ENCODE results near the gene CLNS1A. TPM values are rescaled to one million over a fixed set of nuclear protein-coding genes. Genes with fewer than 3 reads are reported as not detected.

CLNS1A gene
- total and polyA plus RNA-seq, 11 donors: 49.5 to 85.1 (median 69.4) TPM

DNA sequence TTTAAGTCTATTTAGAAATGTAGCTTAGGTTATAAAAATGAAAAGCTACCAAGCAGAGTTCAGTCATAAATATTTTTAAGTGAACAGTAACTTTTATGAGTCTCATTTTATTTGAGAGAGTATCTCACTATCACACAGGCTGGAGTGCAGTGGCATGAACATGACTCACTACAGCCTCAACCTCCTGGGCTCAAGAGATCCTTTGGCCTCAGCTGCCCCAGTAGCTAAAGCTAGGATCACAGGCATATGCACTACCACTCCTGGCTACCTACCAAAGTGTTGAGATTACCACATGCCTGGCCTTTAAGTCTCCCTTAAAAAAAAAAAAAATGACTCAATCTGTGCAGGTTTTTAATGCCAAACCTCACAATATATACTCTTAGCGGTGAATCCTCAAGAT, 34.7 kb upstream of the CLNS1A start:
- WGBS, 4 donors: 81 to 94% (median 92%) methylated on average over 1 of the region's 1 CpG
- Histone ChIP-seq H3K4me1 (peaks cover 0 to 19% (median 0%) of the 10 kb centered on the region in 12 donors), H3K9me3 (no peaks in the 10 kb centered on the region), H3K27ac (peak overlapping the region in 7 of 12 donors; percentile 12 to 48 (median 23)), H3K36me3 (peaks cover 2 to 99% (median 98%) of the 10 kb centered on the region in 9 donors), H3K4me3 (no peak overlapping the region), H3K27me3 (no peaks in the 10 kb centered on the region)
- intact Hi-C loops (cut with DNase I): no loop called here
- DNase-seq (peak in 4 of 5 donors; percentile 24 to 70 (median 46)), ATAC-seq (peak; percentile 90 to 95 (median 94))
- TF ChIP-seq, protein P1, sequence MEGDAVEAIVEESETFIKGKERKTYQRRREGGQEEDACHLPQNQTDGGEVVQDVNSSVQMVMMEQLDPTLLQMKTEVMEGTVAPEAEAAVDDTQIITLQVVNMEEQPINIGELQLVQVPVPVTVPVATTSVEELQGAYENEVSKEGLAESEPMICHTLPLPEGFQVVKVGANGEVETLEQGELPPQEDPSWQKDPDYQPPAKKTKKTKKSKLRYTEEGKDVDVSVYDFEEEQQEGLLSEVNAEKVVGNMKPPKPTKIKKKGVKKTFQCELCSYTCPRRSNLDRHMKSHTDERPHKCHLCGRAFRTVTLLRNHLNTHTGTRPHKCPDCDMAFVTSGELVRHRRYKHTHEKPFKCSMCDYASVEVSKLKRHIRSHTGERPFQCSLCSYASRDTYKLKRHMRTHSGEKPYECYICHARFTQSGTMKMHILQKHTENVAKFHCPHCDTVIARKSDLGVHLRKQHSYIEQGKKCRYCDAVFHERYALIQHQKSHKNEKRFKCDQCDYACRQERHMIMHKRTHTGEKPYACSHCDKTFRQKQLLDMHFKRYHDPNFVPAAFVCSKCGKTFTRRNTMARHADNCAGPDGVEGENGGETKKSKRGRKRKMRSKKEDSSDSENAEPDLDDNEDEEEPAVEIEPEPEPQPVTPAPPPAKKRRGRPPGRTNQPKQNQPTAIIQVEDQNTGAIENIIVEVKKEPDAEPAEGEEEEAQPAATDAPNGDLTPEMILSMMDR (IDR thresholded peaks at IDR 0.05): no peak
- TF ChIP-seq POLR2A (IDR thresholded peaks at IDR 0.05): no peak

DNA sequence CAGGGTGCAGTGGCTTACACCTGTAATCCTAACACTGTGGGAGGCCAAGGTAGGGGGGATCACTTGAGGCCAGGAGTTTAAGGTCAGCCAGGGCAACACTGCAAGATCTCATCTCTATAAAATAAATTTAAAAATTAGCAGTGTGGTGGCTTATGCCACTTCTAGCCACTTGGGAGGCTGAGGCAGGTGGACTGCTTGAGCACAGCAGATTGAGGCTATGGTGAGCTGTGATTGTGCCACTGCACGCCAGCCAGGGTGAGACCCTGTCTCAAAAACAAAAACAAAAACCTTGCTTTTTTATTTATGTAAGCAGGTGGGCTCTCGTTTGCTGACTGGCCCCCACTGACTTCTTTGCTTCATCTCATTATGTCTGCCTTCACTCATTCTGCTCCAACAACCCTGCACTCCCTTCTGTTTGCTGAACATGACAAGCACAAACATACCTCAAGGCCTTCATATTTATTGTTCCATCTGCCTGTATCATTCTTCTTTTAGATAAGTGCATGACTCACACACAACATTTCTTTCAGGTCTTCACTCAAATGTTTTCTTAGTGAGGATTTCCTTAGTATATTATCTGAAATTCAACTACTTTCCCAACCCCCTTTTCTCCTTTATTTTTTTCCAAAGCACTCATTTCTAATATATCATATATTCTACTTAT, 32.4 kb upstream of the CLNS1A start:
- WGBS, 4 donors: 85 to 99% (median 94%) methylated on average over 2 of the region's 2 CpGs
- intact Hi-C loops (cut with DNase I): no loop called here

DNA sequence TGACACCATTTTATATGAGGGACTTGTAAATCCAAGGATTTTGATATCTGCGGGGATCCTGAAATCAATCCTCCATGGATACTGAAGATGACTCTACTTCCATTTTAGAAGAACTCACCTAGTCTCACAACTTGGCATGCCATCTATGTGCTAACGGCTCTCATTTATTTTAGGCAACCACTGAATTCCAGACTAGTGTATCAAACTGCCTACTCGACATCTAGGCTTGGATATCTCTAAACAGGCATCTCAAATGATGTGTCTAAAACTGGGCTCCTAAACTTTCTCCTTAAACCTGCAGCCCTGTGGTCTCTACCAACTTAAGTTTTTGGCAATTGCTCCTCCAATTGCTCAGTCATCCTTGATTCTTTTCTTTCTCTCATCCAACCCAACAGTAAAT, 31.2 kb upstream of the CLNS1A start:
- Histone ChIP-seq H3K36me3 (peaks cover 2 to 98% (median 82%) of the 10 kb centered on the region in 9 donors), H3K4me1 (peaks cover 0 to 19% (median 0%) of the 10 kb centered on the region in 12 donors), H3K27me3 (no peaks in the 10 kb centered on the region), H3K4me3 (no peak overlapping the region), H3K27ac (no peak overlapping the region), H3K9me3 (no peaks in the 10 kb centered on the region)
- intact Hi-C loops (cut with DNase I): no loop called here
- no peak for TF ChIP-seq POLR2A (IDR thresholded peaks at IDR 0.05)
- TF ChIP-seq, protein P1 (IDR thresholded peaks at IDR 0.05): no peak
- ATAC-seq (peak in 2 of 4 donors; percentile 32 to 56), DNase-seq (no peak)
- WGBS, 4 donors: 63 to 73% (median 69%) methylated on average over 3 of the region's 3 CpGs

More for the DNA sequence above, 32.4 kb upstream of the CLNS1A start:
- Histone ChIP-seq H3K4me1 (peaks cover 0 to 19% (median 0%) of the 10 kb centered on the region in 12 donors), H3K36me3 (peaks cover 2 to 99% (median 95%) of the 10 kb centered on the region in 9 donors), H3K27me3 (no peaks in the 10 kb centered on the region), H3K27ac (no peak overlapping the region), H3K4me3 (no peak overlapping the region), H3K9me3 (no peaks in the 10 kb centered on the region)
- no peak for ATAC-seq
- TF ChIP-seq, protein P1 (IDR thresholded peaks at IDR 0.05): no peak
- no peak for TF ChIP-seq POLR2A (IDR thresholded peaks at IDR 0.05)
- DNase-seq: no peak

DNA sequence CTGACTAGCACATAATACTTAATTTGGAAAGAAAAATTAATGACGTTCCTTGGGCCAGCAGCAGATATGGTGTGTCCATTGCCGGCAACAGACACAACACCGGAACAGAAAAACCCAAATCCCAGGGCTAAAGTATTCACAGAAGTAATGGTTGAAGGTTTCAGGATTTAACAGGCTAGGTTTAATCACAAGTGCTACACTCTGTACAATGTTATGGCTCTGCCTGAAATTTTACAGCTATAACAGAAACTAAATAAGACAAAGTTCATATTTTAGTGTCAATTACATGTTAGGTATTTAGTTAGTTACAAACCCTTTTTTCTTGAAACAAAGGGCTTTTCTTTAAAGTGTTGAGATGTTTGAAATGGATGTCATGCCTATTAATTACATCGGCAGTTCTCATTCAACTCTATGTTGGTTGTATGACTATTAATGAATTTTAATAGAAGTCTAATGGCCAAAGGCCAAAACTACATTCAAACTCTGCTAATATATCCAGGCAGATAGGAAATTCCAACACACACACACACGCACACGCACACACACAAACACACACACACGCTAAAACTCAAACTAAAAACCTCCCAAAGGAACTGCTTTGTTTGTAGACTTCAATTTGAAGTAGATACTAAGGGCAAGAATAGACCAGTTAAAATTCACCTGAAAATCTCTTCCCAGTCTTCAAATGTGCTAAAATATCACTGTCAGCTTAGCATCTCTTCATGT, 27.8 kb upstream of the CLNS1A start:
- TF ChIP-seq, protein P1 (IDR thresholded peaks at IDR 0.05): no peak
- TF ChIP-seq POLR2A (IDR thresholded peaks at IDR 0.05): no peak
- Histone ChIP-seq H3K27ac (no peak overlapping the region), H3K36me3 (peaks cover 2 to 68% (median 50%) of the 10 kb centered on the region in 9 donors), H3K9me3 (no peaks in the 10 kb centered on the region), H3K27me3 (no peaks in the 10 kb centered on the region), H3K4me1 (peaks cover 0 to 16% (median 0%) of the 10 kb centered on the region in 12 donors), H3K4me3 (no peak overlapping the region)
- intact Hi-C loops (cut with DNase I): no loop called here
- ATAC-seq (no peak), DNase-seq (no peak)
- 71 to 87% (median 77%) methylated on average over 7 of the region's 7 CpGs for WGBS, 4 donors

All from heart left ventricle (tissue), 16 donors.